ENCODE data around the gene NAT16. TPM values are rescaled to one million over a fixed set of nuclear protein-coding genes. Genes with fewer than 3 reads are reported as not detected.
"Not testable (repeated sequence)": the region's sequence is repeated elsewhere in the genome, so short reads cannot be mapped to it uniquely, and the experiment has no call there.

Gene NAT16
- total RNA-seq, 2 donors from 2014 or later: 0.15 to 0.20 TPM

DNA sequence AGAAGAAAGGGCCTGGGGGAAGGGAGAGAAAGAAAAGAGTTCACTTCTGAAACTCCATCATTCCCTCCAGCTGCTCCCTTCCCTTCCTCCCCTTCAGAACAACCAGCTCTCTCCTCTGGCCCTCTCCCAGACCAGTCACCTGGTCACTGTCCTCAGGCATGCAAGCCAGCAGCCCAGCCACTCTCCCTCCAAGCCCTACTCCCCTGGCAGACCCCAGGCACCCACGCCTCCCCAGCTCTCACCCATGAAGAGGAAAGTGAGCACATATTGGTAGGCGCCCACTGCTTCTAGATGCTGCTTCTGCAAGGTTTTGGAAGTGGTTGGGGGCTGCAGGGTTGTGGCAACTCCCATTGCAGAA lies 20.4 kb upstream of the NAT16 start:
- TF ChIP-seq, protein P1, sequence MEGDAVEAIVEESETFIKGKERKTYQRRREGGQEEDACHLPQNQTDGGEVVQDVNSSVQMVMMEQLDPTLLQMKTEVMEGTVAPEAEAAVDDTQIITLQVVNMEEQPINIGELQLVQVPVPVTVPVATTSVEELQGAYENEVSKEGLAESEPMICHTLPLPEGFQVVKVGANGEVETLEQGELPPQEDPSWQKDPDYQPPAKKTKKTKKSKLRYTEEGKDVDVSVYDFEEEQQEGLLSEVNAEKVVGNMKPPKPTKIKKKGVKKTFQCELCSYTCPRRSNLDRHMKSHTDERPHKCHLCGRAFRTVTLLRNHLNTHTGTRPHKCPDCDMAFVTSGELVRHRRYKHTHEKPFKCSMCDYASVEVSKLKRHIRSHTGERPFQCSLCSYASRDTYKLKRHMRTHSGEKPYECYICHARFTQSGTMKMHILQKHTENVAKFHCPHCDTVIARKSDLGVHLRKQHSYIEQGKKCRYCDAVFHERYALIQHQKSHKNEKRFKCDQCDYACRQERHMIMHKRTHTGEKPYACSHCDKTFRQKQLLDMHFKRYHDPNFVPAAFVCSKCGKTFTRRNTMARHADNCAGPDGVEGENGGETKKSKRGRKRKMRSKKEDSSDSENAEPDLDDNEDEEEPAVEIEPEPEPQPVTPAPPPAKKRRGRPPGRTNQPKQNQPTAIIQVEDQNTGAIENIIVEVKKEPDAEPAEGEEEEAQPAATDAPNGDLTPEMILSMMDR (conservative IDR thresholded peaks at IDR 0.05): no peak
- Histone ChIP-seq H3K27me3 (ENCODE audit: control insufficient read depth, insufficient read depth, low read length, poor library complexity, severe bottlenecking) (no peaks in the 10 kb centered on the region), H3K4me1 (ENCODE audit: control insufficient read depth, insufficient read depth, low read length) (peaks cover 5% of the 10 kb centered on the region), H3K9ac (ENCODE audit: extremely low read depth, low read length, poor library complexity, severe bottlenecking) (no peak overlapping the region), H3K4me3 (ENCODE audit: low read length) (no peak overlapping the region), H3K36me3 (ENCODE audit: control insufficient read depth, insufficient read depth, low read length) (no peaks in the 10 kb centered on the region), H3K27ac (ENCODE audit: low read depth, low read length) (no peak overlapping the region), H3K9me3 (ENCODE audit: control insufficient read depth, low read length) (no peaks in the 10 kb centered on the region)
- 80% methylated on average over 2 of the region's 2 CpGs; no CpG with 5 or more reads in 1 of the 2 experiments for WGBS, 2 experiments (ENCODE audit: insufficient coverage in 1 of 2, insufficient read length in 1 of 2)
- Mint-ChIP-seq H3K36me3 (ENCODE audit: low read depth) (no peaks in the 10 kb centered on the region), H3K4me3 (peak overlapping the region; percentile 46), H3K27me3 (ENCODE audit: insufficient read depth) (peaks cover 37% of the 10 kb centered on the region), H3K9me3 (no peaks in the 10 kb centered on the region), H3K4me1 (peaks cover 7% of the 10 kb centered on the region), H3K27ac (no peak overlapping the region)
- DNase-seq: no peak

DNA sequence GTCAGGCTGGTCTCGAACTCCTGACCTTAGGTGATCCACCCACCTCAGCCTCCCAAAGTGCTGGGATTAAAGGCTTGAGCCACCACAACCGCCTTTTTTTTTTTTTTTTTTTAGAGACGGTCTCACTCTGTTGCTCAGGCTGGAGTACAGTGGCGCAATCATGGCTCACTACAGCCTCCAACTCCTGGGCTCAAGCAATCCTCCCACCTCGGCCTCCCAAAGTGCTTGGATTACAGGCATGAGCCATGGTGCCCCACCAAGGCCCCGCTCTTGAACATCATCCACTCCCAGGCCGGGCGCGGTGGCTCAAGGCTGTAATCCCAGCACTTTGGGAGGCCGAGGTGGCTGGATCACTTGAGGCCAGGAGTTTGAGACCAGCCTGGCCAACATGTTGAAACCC lies 19.4 kb upstream of the NAT16 start:
- not testable (repeated sequence) for H3K27me3 ChIP-seq (ENCODE audit: control insufficient read depth, insufficient read depth, low read length, poor library complexity, severe bottlenecking); H3K9ac ChIP-seq (ENCODE audit: extremely low read depth, low read length, poor library complexity, severe bottlenecking); H3K9me3 ChIP-seq (ENCODE audit: control insufficient read depth, low read length); DNase-seq; H3K4me1 Mint-ChIP-seq; H3K4me3 ChIP-seq (ENCODE audit: low read length); H3K4me3 Mint-ChIP-seq; H3K4me1 ChIP-seq (ENCODE audit: control insufficient read depth, insufficient read depth, low read length); H3K27ac Mint-ChIP-seq; H3K36me3 Mint-ChIP-seq (ENCODE audit: low read depth); H3K9me3 Mint-ChIP-seq; H3K27ac ChIP-seq (ENCODE audit: low read depth, low read length); H3K36me3 ChIP-seq (ENCODE audit: control insufficient read depth, insufficient read depth, low read length)
- peaks cover 39% of the 10 kb centered on the region for H3K27me3 Mint-ChIP-seq (ENCODE audit: insufficient read depth)
- 93% methylated on average over 5 to 10 of the region's 10 CpGs for WGBS, 2 experiments (ENCODE audit: insufficient coverage in 1 of 2, insufficient read length in 1 of 2)

DNA sequence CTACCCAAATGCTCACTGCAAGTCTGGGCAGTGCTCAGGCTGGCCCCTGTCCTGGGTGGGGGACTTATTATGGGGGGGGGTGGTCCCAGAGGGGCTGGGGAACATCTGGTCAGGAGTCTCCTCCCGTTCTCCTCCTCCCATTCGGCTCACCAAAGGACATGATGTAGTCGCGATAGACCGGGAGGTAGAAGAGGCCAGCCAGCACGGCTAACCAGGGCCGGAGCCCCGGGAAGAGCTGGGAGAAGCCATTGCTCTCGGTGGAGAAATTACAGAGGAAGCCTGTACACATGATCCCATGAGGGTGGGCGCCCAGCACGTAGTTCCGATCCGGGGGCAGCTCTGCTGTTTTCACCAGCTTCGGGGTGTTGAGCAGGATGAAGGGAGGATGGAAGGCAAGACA lies 18.4 kb upstream of the NAT16 start:
- no peak overlapping the region for H3K4me3 Mint-ChIP-seq
- WGBS, 2 experiments (ENCODE audit: insufficient coverage in 1 of 2, insufficient read length in 1 of 2): 92 to 94% methylated on average over 7 to 14 of the region's 14 CpGs
- no peaks in the 10 kb centered on the region for H3K36me3 Mint-ChIP-seq (ENCODE audit: low read depth)
- H3K27me3 ChIP-seq (ENCODE audit: control insufficient read depth, insufficient read depth, low read length, poor library complexity, severe bottlenecking): no peaks in the 10 kb centered on the region
- H3K4me1 Mint-ChIP-seq: peaks cover 7% of the 10 kb centered on the region
- H3K9me3 ChIP-seq (ENCODE audit: control insufficient read depth, low read length): no peaks in the 10 kb centered on the region
- H3K27me3 Mint-ChIP-seq (ENCODE audit: insufficient read depth): peaks cover 34% of the 10 kb centered on the region
- no peak overlapping the region for H3K4me3 ChIP-seq (ENCODE audit: low read length)
- TF ChIP-seq, protein P1 (conservative IDR thresholded peaks at IDR 0.05): no peak
- H3K27ac ChIP-seq (ENCODE audit: low read depth, low read length): no peak overlapping the region
- DNase-seq: no peak
- H3K4me1 ChIP-seq (ENCODE audit: control insufficient read depth, insufficient read depth, low read length): peaks cover 5% of the 10 kb centered on the region
- no peaks in the 10 kb centered on the region for H3K9me3 Mint-ChIP-seq
- no peaks in the 10 kb centered on the region for H3K36me3 ChIP-seq (ENCODE audit: control insufficient read depth, insufficient read depth, low read length)
- H3K9ac ChIP-seq (ENCODE audit: extremely low read depth, low read length, poor library complexity, severe bottlenecking): no peak overlapping the region
- no peak overlapping the region for H3K27ac Mint-ChIP-seq

DNA sequence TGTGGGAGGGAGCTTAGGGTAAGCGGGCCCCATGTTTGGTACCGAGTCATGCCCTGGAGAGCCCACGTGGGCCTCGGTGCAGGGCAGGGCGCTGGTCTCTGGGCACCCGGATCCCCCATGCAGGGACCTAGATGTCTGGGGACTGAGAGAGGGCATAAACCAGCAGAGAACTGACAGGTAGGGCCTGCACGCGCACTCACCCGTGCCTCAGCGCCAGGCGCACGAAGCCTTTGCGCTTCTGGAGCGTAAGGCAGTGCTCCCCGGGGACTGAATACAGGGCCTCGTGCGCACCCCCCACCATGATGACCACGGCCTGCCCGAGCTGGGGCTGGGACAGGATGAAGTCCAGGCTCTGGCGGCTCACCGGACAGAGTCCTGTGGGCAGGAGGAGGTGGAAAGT lies 17.9 kb upstream of the NAT16 start:
- H3K4me1 Mint-ChIP-seq: peaks cover 7% of the 10 kb centered on the region
- H3K27ac ChIP-seq (ENCODE audit: low read depth, low read length): no peak overlapping the region
- no peaks in the 10 kb centered on the region for H3K9me3 ChIP-seq (ENCODE audit: control insufficient read depth, low read length)
- TF ChIP-seq, protein P1 (conservative IDR thresholded peaks at IDR 0.05): no peak
- H3K4me3 Mint-ChIP-seq: no peak overlapping the region
- no peaks in the 10 kb centered on the region for H3K27me3 ChIP-seq (ENCODE audit: control insufficient read depth, insufficient read depth, low read length, poor library complexity, severe bottlenecking)
- H3K27ac Mint-ChIP-seq: no peak overlapping the region
- no peaks in the 10 kb centered on the region for H3K36me3 ChIP-seq (ENCODE audit: control insufficient read depth, insufficient read depth, low read length)
- no peaks in the 10 kb centered on the region for H3K9me3 Mint-ChIP-seq
- peaks cover 30% of the 10 kb centered on the region for H3K27me3 Mint-ChIP-seq (ENCODE audit: insufficient read depth)
- no peaks in the 10 kb centered on the region for H3K36me3 Mint-ChIP-seq (ENCODE audit: low read depth)
- no peak overlapping the region for H3K4me3 ChIP-seq (ENCODE audit: low read length)
- 93 to 95% methylated on average over 14 to 21 of the region's 21 CpGs for WGBS, 2 experiments (ENCODE audit: insufficient coverage in 1 of 2, insufficient read length in 1 of 2)
- H3K9ac ChIP-seq (ENCODE audit: extremely low read depth, low read length, poor library complexity, severe bottlenecking): no peak overlapping the region
- no peak for DNase-seq
- peaks cover 5% of the 10 kb centered on the region for H3K4me1 ChIP-seq (ENCODE audit: control insufficient read depth, insufficient read depth, low read length)

All from endodermal cell (in vitro differentiated cells).